Liver (tissue), 2 donors: Measurements from ENCODE around the gene PPDPF.

Experiments used
- CTCF ChIP-seq: fragments of 150-350 bp; IDR thresholded peaks from 2 replicates; pipeline ENCODE4 v1.5.1; 2017; ENCODE audit warnings: improper control_type of control experiment, low read depth, low read length; ENCODE audit not compliant: missing input control
- TF ChIP-seq, protein P1 (sequence below): IDR thresholded peaks from 2 replicates; pipeline ENCODE4 v1.6.1; 2016; ENCODE audit warnings: antibody characterized with exemption
- donor health status: healthy.

DNA sequence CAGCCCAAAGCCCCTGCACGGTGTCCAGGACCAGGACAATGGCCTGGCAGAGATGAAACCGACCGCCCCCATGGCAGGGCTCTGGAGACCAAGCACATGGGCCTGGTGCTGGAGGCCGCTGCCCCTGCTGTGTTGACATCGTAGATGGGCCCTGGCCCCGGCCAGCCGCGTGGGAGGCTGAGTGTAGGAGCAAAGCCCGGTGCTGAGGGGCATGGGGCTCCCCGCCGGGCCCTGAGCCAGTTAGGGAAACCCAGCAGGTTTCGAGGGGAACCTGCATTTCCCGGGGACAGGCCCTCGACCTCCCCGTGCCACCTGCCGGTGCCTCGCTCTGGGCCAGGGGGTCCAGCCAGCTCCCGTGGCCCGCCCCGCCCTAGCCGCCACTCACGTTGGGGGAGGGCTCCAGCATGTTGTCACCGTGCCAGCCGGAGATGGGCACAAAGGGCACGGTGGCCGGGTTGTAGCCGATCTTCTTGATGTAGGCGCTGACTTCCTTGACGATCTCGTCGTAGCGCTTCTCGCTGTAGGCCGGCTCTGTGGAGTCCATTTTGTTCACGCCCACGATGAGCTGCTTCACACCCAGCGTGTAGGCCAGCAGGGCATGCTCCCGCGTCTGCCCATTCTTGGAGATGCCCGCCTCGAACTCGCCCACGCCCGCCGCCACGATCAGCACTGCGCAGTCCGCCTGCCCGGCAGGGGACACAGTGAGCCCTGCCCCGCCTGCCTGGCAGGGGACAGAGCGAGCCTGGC lies 26.0 kb upstream of the PPDPF start:
- TF ChIP-seq, protein P1, sequence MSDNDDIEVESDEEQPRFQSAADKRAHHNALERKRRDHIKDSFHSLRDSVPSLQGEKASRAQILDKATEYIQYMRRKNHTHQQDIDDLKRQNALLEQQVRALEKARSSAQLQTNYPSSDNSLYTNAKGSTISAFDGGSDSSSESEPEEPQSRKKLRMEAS, result no peak
- no peak for TF ChIP-seq CTCF
